HepG2 (cell line): ENCODE measurements around the gene MARCOL. TPM values are rescaled to one million over a fixed set of nuclear protein-coding genes. Genes with fewer than 3 reads are reported as not detected.
A peak's percentile ranks its signal among the peaks of the same experiment; 100 is the strongest.
"Not testable (repeated sequence)": the region's sequence is repeated elsewhere in the genome, so short reads cannot be mapped to it uniquely, and the experiment has no call there.

Experiments
- ATAC-seq: fragments of 200-7000 bp; cut with Tn5 transposase; 3 replicates; pipeline ENCODE4 v1.9.1; 2020; ENCODE audit warnings: mild to moderate bottlenecking, moderate library complexity
- BruUV-seq: library from RNA; stranded (reverse); fragments of 400-500 nt; replicated peaks from 2 replicates; lab custom pipeline; 2021; lab: Mats Ljungman, UMichigan
- CTCF ChIA-PET: fragments of 300-600 bp; formaldehyde crosslinking; extraction: SDS; loops from one replicate; lab custom pipeline; 2021; ENCODE audit warnings: low total read pairs, inconsistent platforms, low intra/inter-chr PET ratio; lab: Yijun Ruan, JAX
- POLR2A ChIA-PET: fragments of 350-600 bp; sonication (Branson Sonifier 250); formaldehyde crosslinking; loops from one replicate; lab custom pipeline; 2020; ENCODE audit warnings: antibody characterized with exemption, inconsistent platforms; lab: Yijun Ruan, JAX
- DNase-seq: peaks from one replicate; pipeline ENCODE4 v3.0.0-alpha.2; 2015; ENCODE audit warnings: low spot score
- FAIRE-seq: peaks from 3 replicates; lab custom pipeline; 2011; peaks lifted over from hg19 to GRCh38; lab: Jason Lieb, UNC
- H2AFZ ChIP-seq: one replicate; pipeline ENCODE4 v1.6.1; 2011; ENCODE audit warnings: low read length, inconsistent platforms
- H3K27ac ChIP-seq: fragments of 300-600 bp; 3 replicates; pipeline ENCODE4 v1.8.0; 2011; ENCODE audit warnings: mixed run types, mild to moderate bottlenecking, mixed read lengths, low read length, inconsistent platforms; ENCODE audit not compliant: insufficient read depth; ENCODE audit errors: extremely low read length
- H3K27me3 ChIP-seq, 2 experiments: fragments of 200-600 bp in 1 of 2; 2 replicates in 1 of 2; 3 replicates in 1 of 2; pipeline versions ENCODE4 v1.6.0 to v1.8.0; 2011; ENCODE audit warnings: low read length in 2 of 2, mild to moderate bottlenecking in 2 of 2, moderate library complexity in 2 of 2, inconsistent platforms in 1 of 2; ENCODE audit not compliant: insufficient read depth in 2 of 2, control insufficient read depth in 1 of 2
- H3K36me3 ChIP-seq, 2 experiments: fragments of 200-600 bp in 1 of 2; replicated peaks in 1 of 2; 2 replicates in 1 of 2; 3 replicates in 1 of 2; pipeline versions ENCODE4 v1.5.1 to v1.8.0; 2011; ENCODE audit warnings: low read length in 2 of 2, inconsistent platforms in 1 of 2; ENCODE audit not compliant: insufficient read depth in 2 of 2, control insufficient read depth in 1 of 2
- H3K4me1 ChIP-seq: 2 replicates; pipeline ENCODE4 v1.5.1; 2012; ENCODE audit warnings: low read length, inconsistent platforms; ENCODE audit not compliant: insufficient read depth
- H3K4me2 ChIP-seq: 2 replicates; pipeline ENCODE4 v1.6.0; 2011; ENCODE audit warnings: low read depth, low read length, inconsistent platforms
- H3K4me3 ChIP-seq, 3 experiments: fragments of 200-600 bp in 1 of 3; sonication (generic), shearing (Covaris generic) in 1 of 3; replicated peaks in 1 of 3; 2 replicates each; pipeline ENCODE4 v1.5.1; 2011 to 2016; ENCODE audit warnings: low read length in 3 of 3, inconsistent platforms in 2 of 3, low read depth in 2 of 3, mild to moderate bottlenecking in 2 of 3, control low read depth in 1 of 3, mixed read lengths in 1 of 3; ENCODE audit not compliant: insufficient read depth in 1 of 3
- H3K79me2 ChIP-seq: one replicate; pipeline ENCODE4 v1.6.1; 2011; ENCODE audit warnings: low read length, inconsistent platforms; ENCODE audit not compliant: insufficient read depth
- H3K9ac ChIP-seq: 2 replicates; pipeline ENCODE4 v1.6.0; 2011; ENCODE audit warnings: mild to moderate bottlenecking, low read depth, low read length, inconsistent platforms; ENCODE audit not compliant: insufficient read depth
- H3K9me3 ChIP-seq: 2 replicates; pipeline ENCODE4 v1.5.1; 2012; ENCODE audit warnings: mild to moderate bottlenecking, low read length
- H4K20me1 ChIP-seq: 2 replicates; pipeline ENCODE4 v1.6.0; 2011; ENCODE audit warnings: inconsistent platforms, mild to moderate bottlenecking, low read length, moderate library complexity; ENCODE audit not compliant: insufficient read depth
- FOSL2 ChIP-seq: sonication (generic); formaldehyde crosslinking; IDR thresholded peaks from 2 replicates; pipeline ENCODE4 v1.4.0; 2020; ENCODE audit warnings: missing genetic modification reagents
- ZNF546 ChIP-seq: sonication (generic); formaldehyde crosslinking; conservative IDR thresholded peaks from 2 replicates; pipeline ENCODE4 v1.8.1; 2023; ENCODE audit warnings: mild to moderate bottlenecking, missing genetic modification reagents
- WGBS: methylation state at CpG from one replicate; pipeline ENCODE4 v1.1.6; 2017; ENCODE audit warnings: low lambda C conversion rate; 5-methylcytosine and 5-hydroxymethylcytosine counted together
- in situ Hi-C: cut with HindIII; loops from 2 replicates; pipeline ENCODE4 v1.10.0; 2017; ENCODE audit warnings: low pct_unique_long_range_greater_than_20kb; ENCODE audit not compliant: extremely low pct_ligation_motif_present
- intact Hi-C: fragments of 100-400 bp; cut with micrococcal nuclease; formaldehyde crosslinking; loops from one replicate; pipeline ENCODE4 v1.10.0; 2022; ENCODE audit not compliant: unreplicated experiment
- polyA plus RNA-seq, 8 experiments: library from polyadenylated mRNA; depleted of rRNA in 3 of 8; stranded (reverse) in 7 of 8; unstranded in 1 of 8; fragments of >200 nt; fragmentation: Illumina TruSeq in 4 of 8; extraction: Trizol in 4 of 8; gene quantifications; 2 replicates each; pipeline versions ENCODE4 v1.2.1 to v1.2.3, GENCODE V29; 2011 to 2016; ENCODE audit warnings: low read depth in 4 of 8, missing spikeins in 1 of 8, mixed read lengths in 1 of 8; ENCODE audit not compliant: insufficient read depth in 1 of 8
- total RNA-seq, 5 experiments: library from RNA; depleted of rRNA; stranded (reverse); fragments of >200 nt; fragmentation: Illumina TruSeq; extraction: Trizol; gene quantifications; 2 replicates each; pipeline ENCODE4 v1.2.3, GENCODE V29; 2016; ENCODE audit warnings: low read depth in 1 of 5

The MARCOL gene
- total and polyA plus RNA-seq, 2 of the 13 experiments (the other 11 are each of a cell fraction or from before 2014, with no cell fraction given) = not detected

DNA sequence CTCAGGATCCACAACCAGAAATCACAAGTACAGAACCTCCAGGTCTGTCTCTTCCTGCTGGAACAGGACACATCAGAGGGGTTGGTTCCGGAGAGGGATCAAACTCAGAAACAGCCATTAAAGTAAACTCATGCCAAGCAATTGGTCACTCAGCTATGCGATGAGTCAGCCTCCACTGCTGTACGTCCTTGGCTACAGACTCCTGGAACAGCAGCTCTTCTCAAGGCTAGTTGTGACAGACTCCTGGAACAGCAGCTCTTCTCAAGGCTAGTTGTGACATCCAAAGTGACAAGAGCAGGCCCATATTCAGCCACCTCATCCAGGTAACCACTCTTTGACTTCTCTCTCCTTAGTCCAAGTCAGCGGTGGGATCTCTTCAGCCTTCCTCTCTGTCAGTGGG, 30.2 kb downstream of the MARCOL start, which contains the start of gene SPINK13:
Gene SPINK13, plus strand, starts transcription at position 229 of the 400 bp plus-strand sequence. CDS start 1,279 bp downstream, outside the sequence.
- BruUV-seq = no TSS peak
- Histone ChIP-seq H2AFZ (no peak within 1 kb of the TSS), H3K4me3 (no peak within 1 kb of the TSS), H3K4me2 (no peak within 1 kb of the TSS), H3K9me3 (no peaks in the 10 kb centered on the region), H3K79me2 (no peaks in the 10 kb centered on the region), H3K9ac (no peak within 1 kb of the TSS), H3K27me3 (no peaks in the 10 kb centered on the region), H4K20me1 (no peaks in the 10 kb centered on the region), H3K36me3 (no peaks in the 10 kb centered on the region), H3K4me1 (no peaks in the 10 kb centered on the region), H3K27ac (no peak within 1 kb of the TSS)
- FAIRE-seq (no peak), DNase-seq (peak; percentile 36), ATAC-seq (peak; percentile 60)
- ChIA-PET POLR2A (no interaction called here), CTCF (no interaction called here)
- intact Hi-C loops = no loop called here
- in situ Hi-C loops = no loop called here
- TF ChIP-seq ZNF546 (CRISPR knock-in tag) (no peak), FOSL2 (CRISPR knock-in tag) (peak; percentile 86)
- 46% methylated on average over 4 of the region's 4 CpGs for WGBS

DNA sequence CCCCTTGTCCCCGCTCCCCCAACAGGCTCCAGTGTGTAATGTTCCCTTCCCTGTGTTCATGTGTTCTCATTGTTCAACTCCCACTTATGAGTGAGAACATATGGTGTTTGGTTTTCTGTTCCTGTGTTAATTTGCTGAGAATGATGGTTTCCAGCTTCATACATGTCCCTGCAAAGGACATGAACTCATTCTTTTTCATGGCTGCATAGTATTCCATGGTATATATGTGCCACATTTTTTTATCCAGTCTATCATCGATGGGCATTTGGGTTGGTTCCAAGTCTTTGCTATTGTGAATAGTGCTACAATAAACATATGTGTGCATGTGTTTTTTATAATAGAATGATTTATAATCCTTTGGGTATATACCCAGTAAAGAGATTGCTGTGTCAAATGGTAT, 36.8 kb downstream of the MARCOL start:
- BruUV-seq, POLR2A ChIA-PET, CTCF ChIA-PET, H2AFZ ChIP-seq, H3K9me3 ChIP-seq, intact Hi-C loops, in situ Hi-C loops, H3K27me3 ChIP-seq, H3K9ac ChIP-seq, H3K4me1 ChIP-seq, H3K79me2 ChIP-seq, DNase-seq, H3K4me3 ChIP-seq, H4K20me1 ChIP-seq, H3K27ac ChIP-seq, H3K4me2 ChIP-seq, H3K36me3 ChIP-seq, ATAC-seq, FAIRE-seq: not testable (repeated sequence)
- WGBS = 3% methylated on average over 2 of the region's 2 CpGs
